Kidney tubule cell (primary cell): ENCODE data around the gene HMGXB4.

Source experiments
- DNase-seq: peaks from one replicate; pipeline ENCODE4 v3.0.0-alpha.2; 2018; ENCODE audit warnings: low spot score

Gene HMGXB4

GRCh38 chr22:35326854-35327562 lies 69.7 kb downstream of the HMGXB4 start:
- no peak for DNase-seq

- DNase-seq = no peak
Measured at GRCh38 chr22:35327690-35328471, 70.6 kb downstream of the HMGXB4 start.

- DNase-seq = no peak
Measured at GRCh38 chr22:35328472-35328885, 71.2 kb downstream of the HMGXB4 start.

GRCh38 chr22:35329114-35329847 lies 72.0 kb downstream of the HMGXB4 start:
- DNase-seq = no peak

- peak; percentile 81 for DNase-seq
Measured at GRCh38 chr22:35330258-35330861, 73.1 kb downstream of the HMGXB4 start.

- no peak for DNase-seq
Measured at GRCh38 chr22:35332278-35332677, 75.0 kb downstream of the HMGXB4 start.

GRCh38 chr22:35333220-35333619 lies 75.9 kb downstream of the HMGXB4 start:
- DNase-seq = no peak

- no peak for DNase-seq
Measured at GRCh38 chr22:35334004-35334403, 76.7 kb downstream of the HMGXB4 start.

GRCh38 chr22:35335468-35335867 lies 78.2 kb downstream of the HMGXB4 start:
- no peak for DNase-seq

- DNase-seq = no peak
Measured at GRCh38 chr22:35335936-35336781, 78.9 kb downstream of the HMGXB4 start.

GRCh38 chr22:35337932-35338331 lies 80.6 kb downstream of the HMGXB4 start:
- peak; percentile 17 for DNase-seq

- DNase-seq = no peak
Measured at GRCh38 chr22:35341090-35341874, 84.0 kb downstream of the HMGXB4 start.

- no peak for DNase-seq
Measured at GRCh38 chr22:35342390-35342789, 85.1 kb downstream of the HMGXB4 start.

- no peak for DNase-seq
Measured at GRCh38 chr22:35343664-35344550, 86.6 kb downstream of the HMGXB4 start.

GRCh38 chr22:35344956-35345690 lies 87.8 kb downstream of the HMGXB4 start:
- no peak for DNase-seq
